GM12874 (cell line): ENCODE results near the gene SOCS7.

ENCODE experiments used
- CTCF ChIP-seq: IDR thresholded peaks from 2 replicates; pipeline ENCODE4 v1.5.1; 2011; ENCODE audit warnings: low read depth, mild to moderate bottlenecking, control low read depth, low read length, moderate library complexity; ENCODE audit not compliant: insufficient read depth

Gene SOCS7

GRCh38 chr17:38451030-38451839, 99.6 kb downstream of the SOCS7 start:
- no peak for TF ChIP-seq CTCF

GRCh38 chr17:38451840-38452529, 100.3 kb downstream of the SOCS7 start:
- TF ChIP-seq CTCF = no peak

- no peak for TF ChIP-seq CTCF
Observed at GRCh38 chr17:38452719-38453118, 101.1 kb downstream of the SOCS7 start.

GRCh38 chr17:38453951-38454421, 102.3 kb downstream of the SOCS7 start:
- TF ChIP-seq CTCF = no peak

- TF ChIP-seq CTCF = no peak
Observed at GRCh38 chr17:38454532-38454931, 102.9 kb downstream of the SOCS7 start.
